HG03432 (cell line): Measurements from ENCODE around the gene LANCL3.
"Not testable (repeated sequence)": the region's sequence is repeated elsewhere in the genome, so short reads cannot be mapped to it uniquely, and the experiment has no call there.

Source experiments
- ATAC-seq: cut with Tn5 transposase; IDR thresholded peaks from one replicate; pipeline ENCODE4 v1.9.1; 2021; ENCODE audit warnings: mild to moderate bottlenecking, moderate library complexity; ENCODE audit not compliant: unreplicated experiment

Gene LANCL3

GRCh38 chrX:37609727-37610126 lies 38.3 kb downstream of the LANCL3 start:
- no peak for ATAC-seq

- ATAC-seq, result no peak
Measured at GRCh38 chrX:37613933-37614332, 42.5 kb downstream of the LANCL3 start.

GRCh38 chrX:37627602-37628001 lies 56.1 kb downstream of the LANCL3 start:
- no peak for ATAC-seq

GRCh38 chrX:37638047-37638446 lies 66.6 kb downstream of the LANCL3 start:
- no peak for ATAC-seq

- ATAC-seq, result no peak
Measured at GRCh38 chrX:37640142-37640541, 68.7 kb downstream of the LANCL3 start.

- ATAC-seq, result no peak
Measured at GRCh38 chrX:37641859-37642258, 70.4 kb downstream of the LANCL3 start.

- ATAC-seq, result no peak
Measured at GRCh38 chrX:37644381-37645305, 73.2 kb downstream of the LANCL3 start.

GRCh38 chrX:37646254-37646653 lies 74.8 kb downstream of the LANCL3 start:
- no peak for ATAC-seq

- not testable (repeated sequence) for ATAC-seq
Measured at GRCh38 chrX:37650879-37651278, 79.4 kb downstream of the LANCL3 start.

- ATAC-seq, result no peak
Measured at GRCh38 chrX:37651921-37652452, 80.5 kb downstream of the LANCL3 start.

GRCh38 chrX:37652589-37653231 lies 81.2 kb downstream of the LANCL3 start:
- ATAC-seq, result no peak

GRCh38 chrX:37653397-37654085 lies 82.1 kb downstream of the LANCL3 start:
- ATAC-seq, result no peak

- no peak for ATAC-seq
Measured at GRCh38 chrX:37658343-37659030, 87.0 kb downstream of the LANCL3 start.

GRCh38 chrX:37659047-37659446 lies 87.6 kb downstream of the LANCL3 start:
- no peak for ATAC-seq

- ATAC-seq, result no peak
Measured at GRCh38 chrX:37662181-37662580, 90.7 kb downstream of the LANCL3 start.

GRCh38 chrX:37666516-37666915 lies 95.1 kb downstream of the LANCL3 start:
- no peak for ATAC-seq

- no peak for ATAC-seq
Measured at GRCh38 chrX:37667141-37667540, 95.7 kb downstream of the LANCL3 start.

GRCh38 chrX:37672563-37672962 lies 101.1 kb downstream of the LANCL3 start:
- ATAC-seq, result no peak

- ATAC-seq, result no peak
Measured at GRCh38 chrX:37676811-37677210, 105.3 kb downstream of the LANCL3 start.

- ATAC-seq, result peak; percentile 6
Measured at GRCh38 chrX:37677243-37677642, 105.8 kb downstream of the LANCL3 start.

- ATAC-seq, result peak; percentile 64
Measured at GRCh38 chrX:37677765-37678164, 106.3 kb downstream of the LANCL3 start.
